ENCODE results near the gene DMXL1.

- TF ChIP-seq ZFP3 (CRISPR knock-in tag; IDR thresholded peaks at IDR 0.05) (no peak), TSHZ2 (CRISPR knock-in tag; IDR thresholded peaks at IDR 0.05) (no peak), ZC3H10 (CRISPR knock-in tag; IDR thresholded peaks at IDR 0.05) (no peak), ISL1 (CRISPR knock-in tag; IDR thresholded peaks at IDR 0.05) (0 out of 2 replicates have a peak, but pooled peaks have one; percentile 14), TOX (CRISPR knock-in tag; IDR thresholded peaks at IDR 0.05; ENCODE audit: borderline replicate concordance) (no peak), PATZ1 (CRISPR knock-in tag; IDR thresholded peaks at IDR 0.05; ENCODE audit: borderline replicate concordance) (no peak), POU6F1 (CRISPR knock-in tag; IDR thresholded peaks at IDR 0.05; ENCODE audit: borderline replicate concordance, low read depth) (no peak), ARNTL (CRISPR knock-in tag; IDR thresholded peaks at IDR 0.05; ENCODE audit: borderline replicate concordance, low read depth) (no peak), ZNF565 (CRISPR knock-in tag; conservative IDR thresholded peaks at IDR 0.05; ENCODE audit: low read depth) (no peak), SNAI2 (CRISPR knock-in tag; IDR thresholded peaks at IDR 0.05) (no peak)
These were observed 95.1 kb downstream of the DMXL1 start for GRCh38 chr5:119166026-119166425.
